Fibroblast of peridontal ligament (primary cell): ENCODE results near the gene S100A9.
"Not testable (repeated sequence)": the region's sequence is repeated elsewhere in the genome, so short reads cannot be mapped to it uniquely, and the experiment has no call there.

Experiments used
- DNase-seq: peaks from one replicate; pipeline ENCODE4 v3.0.0-alpha.2; 2010; ENCODE audit errors: extremely low read depth

S100A9 gene

DNA sequence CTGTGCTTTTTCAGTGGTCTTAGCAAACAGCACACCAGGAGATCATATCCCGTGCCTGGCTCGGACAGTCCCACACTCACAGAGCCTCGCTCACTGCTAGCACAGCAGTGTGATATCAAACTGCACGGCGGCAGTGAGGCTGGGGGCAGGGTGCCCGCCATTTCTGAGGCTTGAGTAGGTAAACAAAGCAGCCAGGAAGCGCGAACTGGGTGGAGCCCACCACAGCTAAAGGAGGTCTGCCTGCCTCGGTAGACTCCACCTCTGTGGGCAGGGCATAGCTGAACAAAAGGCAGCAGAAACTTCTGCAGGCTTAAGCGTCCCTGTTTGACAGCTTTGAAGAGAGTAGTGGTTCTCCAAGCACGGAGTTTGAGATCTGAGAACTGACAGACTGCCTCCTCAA, 49.6 kb downstream of the S100A9 start:
- DNase-seq, result not testable (repeated sequence)
